Keratinocyte (primary cell): Measurements from ENCODE around the gene ORC2. TPM values are rescaled to one million over a fixed set of nuclear protein-coding genes. Genes with fewer than 3 reads are reported as not detected.

Experiments
- DNase-seq: peaks from one replicate; pipeline ENCODE4 v3.0.0-alpha.2; 2011; ENCODE audit warnings: low read depth, missing footprints, low spot score
- FAIRE-seq: peaks from 2 replicates; lab custom pipeline; 2011; peaks lifted over from hg19 to GRCh38; lab: Jason Lieb, UNC
- H2AFZ ChIP-seq: 2 replicates; pipeline ENCODE4 v1.6.0; 2012; ENCODE audit warnings: low read length, control low read depth, inconsistent platforms; ENCODE audit not compliant: control insufficient read depth
- H3K27ac ChIP-seq: 2 replicates; pipeline ENCODE4 v1.5.1; 2011; ENCODE audit warnings: low read length; ENCODE audit not compliant: control insufficient read depth, insufficient read depth
- H3K27me3 ChIP-seq: 3 replicates; pipeline ENCODE4 v1.6.0; 2011; ENCODE audit warnings: low read length; ENCODE audit not compliant: control insufficient read depth, insufficient read depth; ENCODE audit errors: extremely low read depth
- H3K36me3 ChIP-seq, 2 experiments: 2 replicates in 1 of 2; 3 replicates in 1 of 2; pipeline ENCODE4 v1.5.1; 2011; ENCODE audit warnings: low read length in 2 of 2, mild to moderate bottlenecking in 1 of 2; ENCODE audit not compliant: control insufficient read depth in 2 of 2, insufficient read depth in 2 of 2; ENCODE audit errors: extremely low read depth in 1 of 2
- H3K4me1 ChIP-seq: 3 replicates; pipeline ENCODE4 v1.5.1; 2011; ENCODE audit warnings: low read length; ENCODE audit not compliant: control insufficient read depth, insufficient read depth; ENCODE audit errors: extremely low read depth
- H3K4me2 ChIP-seq: 3 replicates; pipeline ENCODE4 v1.6.0; 2011; ENCODE audit warnings: low read depth, low read length; ENCODE audit not compliant: control insufficient read depth, insufficient read depth; ENCODE audit errors: extremely low read depth
- H3K4me3 ChIP-seq, 3 experiments: fragments of 200-600 bp in 1 of 3; sonication (generic) in 1 of 3; 2 replicates in 2 of 3; 3 replicates in 1 of 3; pipeline ENCODE4 v1.5.1; 2011 to 2016; ENCODE audit warnings: low read length in 3 of 3, mild to moderate bottlenecking in 3 of 3, control low read depth in 2 of 3, inconsistent platforms in 1 of 3, low read depth in 1 of 3, mixed read lengths in 1 of 3, mixed run types in 1 of 3, moderate library complexity in 1 of 3; ENCODE audit not compliant: control insufficient read depth in 2 of 3, insufficient read depth in 2 of 3; ENCODE audit errors: extremely low read depth in 1 of 3
- H3K79me2 ChIP-seq: 2 replicates; pipeline ENCODE4 v1.6.0; 2012; ENCODE audit warnings: low read length; ENCODE audit not compliant: control insufficient read depth, insufficient read depth
- H3K9ac ChIP-seq: 3 replicates; pipeline ENCODE4 v1.6.0; 2011; ENCODE audit warnings: low read length; ENCODE audit not compliant: control insufficient read depth, insufficient read depth; ENCODE audit errors: extremely low read depth
- H3K9me1 ChIP-seq: 3 replicates; pipeline ENCODE4 v1.6.0; 2011; ENCODE audit warnings: low read length; ENCODE audit not compliant: control insufficient read depth, insufficient read depth; ENCODE audit errors: extremely low read depth
- H3K9me3 ChIP-seq: 2 replicates; pipeline ENCODE4 v1.5.1; 2012; ENCODE audit warnings: low read depth, low read length; ENCODE audit not compliant: control insufficient read depth
- H4K20me1 ChIP-seq: 3 replicates; pipeline ENCODE4 v1.6.0; 2011; ENCODE audit warnings: low read length; ENCODE audit not compliant: control insufficient read depth, insufficient read depth; ENCODE audit errors: extremely low read depth
- EZH2 ChIP-seq: IDR thresholded peaks from one replicate; pipeline ENCODE4 v1.6.1; 2012; ENCODE audit warnings: inconsistent platforms, mild to moderate bottlenecking, low read length, moderate library complexity
- dilution Hi-C: fragments of 300-500 bp; cut with MboI; formaldehyde crosslinking; loops from one replicate; pipeline ENCODE4 v1.7.0; 2020; ENCODE audit warnings: low sequenced_read_pairs; ENCODE audit not compliant: extremely low pct_ligation_motif_present
- polyA plus RNA-seq, 5 experiments: library from polyadenylated mRNA; depleted of rRNA in 3 of 5; stranded (reverse) in 3 of 5; stranded (forward) in 1 of 5; unstranded in 1 of 5; fragments of >200 nt; gene quantifications; 1 replicate in 1 of 5; 2 replicates in 3 of 5; 3 replicates in 1 of 5; pipeline versions ENCODE4 v1.2.1 to v1.2.3, GENCODE V29; 2011 to 2012; ENCODE audit warnings: missing spikeins in 2 of 5, low read depth in 1 of 5, low replicate concordance in 1 of 5
- TF ChIP-seq, protein P1 (sequence below), 3 experiments: IDR thresholded peaks in 1 of 3; conservative IDR thresholded peaks in 1 of 3; optimal IDR thresholded peaks in 1 of 3; 2 replicates in 2 of 3; 3 replicates in 1 of 3; pipeline versions ENCODE3 to v1.5.1; 2011; ENCODE audit warnings: low read length in 3 of 3, mild to moderate bottlenecking in 3 of 3, moderate library complexity in 2 of 3, control low read depth in 1 of 3, inconsistent platforms in 1 of 3; ENCODE audit not compliant: insufficient read depth in 2 of 3; ENCODE audit errors: extremely low read depth in 1 of 3

ORC2 gene
- polyA plus RNA-seq, 1 donor (not counting 4 experiments of a cell fraction or from before 2014, with no cell fraction given): 13.5 TPM

DNA sequence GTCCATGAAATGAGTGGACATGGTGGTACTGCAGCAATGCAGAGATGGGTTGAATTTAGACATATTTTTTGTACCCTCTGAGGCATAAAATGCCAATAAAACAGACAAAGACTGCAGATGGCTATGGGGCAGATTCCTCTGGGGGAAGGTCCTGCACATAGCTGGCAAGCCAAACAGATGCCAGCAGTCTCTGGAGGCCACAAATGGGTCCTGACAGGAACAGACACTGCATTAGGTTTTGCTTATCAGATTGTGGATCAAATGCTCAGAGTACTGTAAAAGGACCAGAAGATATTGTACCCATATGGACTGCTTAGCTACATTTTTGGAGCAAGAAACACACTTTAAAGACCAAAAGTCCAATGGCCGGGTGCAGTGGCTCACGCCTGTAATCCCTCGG lies 40.9 kb upstream of the ORC2 start:
- H3K9me1 ChIP-seq: no peaks in the 10 kb centered on the region
- no peak overlapping the region for H3K27ac ChIP-seq
- no peaks in the 10 kb centered on the region for H3K4me1 ChIP-seq
- no peaks in the 10 kb centered on the region for H4K20me1 ChIP-seq
- H3K27me3 ChIP-seq: no peaks in the 10 kb centered on the region
- no peak overlapping the region for H3K9ac ChIP-seq
- no peaks in the 10 kb centered on the region for H3K79me2 ChIP-seq
- H3K36me3 ChIP-seq: peaks cover 2 to 3% of the 10 kb centered on the region in 2 experiments
- DNase-seq: no peak
- no peak overlapping the region for H3K4me3 ChIP-seq
- dilution Hi-C loops: no loop called here
- no peak for FAIRE-seq
- no peaks in the 10 kb centered on the region for H3K9me3 ChIP-seq
- no peak for TF ChIP-seq EZH2
- TF ChIP-seq, protein P1, sequence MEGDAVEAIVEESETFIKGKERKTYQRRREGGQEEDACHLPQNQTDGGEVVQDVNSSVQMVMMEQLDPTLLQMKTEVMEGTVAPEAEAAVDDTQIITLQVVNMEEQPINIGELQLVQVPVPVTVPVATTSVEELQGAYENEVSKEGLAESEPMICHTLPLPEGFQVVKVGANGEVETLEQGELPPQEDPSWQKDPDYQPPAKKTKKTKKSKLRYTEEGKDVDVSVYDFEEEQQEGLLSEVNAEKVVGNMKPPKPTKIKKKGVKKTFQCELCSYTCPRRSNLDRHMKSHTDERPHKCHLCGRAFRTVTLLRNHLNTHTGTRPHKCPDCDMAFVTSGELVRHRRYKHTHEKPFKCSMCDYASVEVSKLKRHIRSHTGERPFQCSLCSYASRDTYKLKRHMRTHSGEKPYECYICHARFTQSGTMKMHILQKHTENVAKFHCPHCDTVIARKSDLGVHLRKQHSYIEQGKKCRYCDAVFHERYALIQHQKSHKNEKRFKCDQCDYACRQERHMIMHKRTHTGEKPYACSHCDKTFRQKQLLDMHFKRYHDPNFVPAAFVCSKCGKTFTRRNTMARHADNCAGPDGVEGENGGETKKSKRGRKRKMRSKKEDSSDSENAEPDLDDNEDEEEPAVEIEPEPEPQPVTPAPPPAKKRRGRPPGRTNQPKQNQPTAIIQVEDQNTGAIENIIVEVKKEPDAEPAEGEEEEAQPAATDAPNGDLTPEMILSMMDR (optimal IDR thresholded peaks at IDR 0.05 in 1 of 3, IDR thresholded peaks at IDR 0.05 in 1 of 3, conservative IDR thresholded peaks at IDR 0.05 in 1 of 3; ENCODE audit: extremely low read depth in 1 of 3, insufficient read depth in 2 of 3, low read length in 3 of 3): no peak
- H2AFZ ChIP-seq: no peak overlapping the region
- H3K4me2 ChIP-seq: no peak overlapping the region

DNA sequence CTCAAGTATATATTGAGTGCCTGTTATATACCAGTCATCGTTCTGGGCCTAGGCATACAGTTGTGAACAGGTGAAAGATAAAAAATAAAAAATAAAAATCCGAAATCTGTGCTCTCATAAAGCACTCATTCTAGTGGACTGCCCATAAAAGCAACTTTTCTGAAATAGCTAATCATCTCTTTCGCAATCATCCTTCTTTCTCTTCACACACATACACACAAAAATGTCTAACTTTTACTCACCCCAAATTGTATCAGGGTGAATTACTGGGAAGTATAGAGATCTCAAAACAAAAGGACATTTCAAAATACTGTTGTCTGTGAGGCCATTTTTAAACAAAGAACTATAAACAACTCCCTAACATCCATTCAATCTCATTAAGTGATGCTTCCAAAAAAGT lies 29.6 kb upstream of the ORC2 start:
- Histone ChIP-seq H3K79me2 (no peaks in the 10 kb centered on the region), H3K9me3 (no peaks in the 10 kb centered on the region), H3K4me1 (no peaks in the 10 kb centered on the region), H3K9me1 (no peaks in the 10 kb centered on the region), H3K9ac (no peak overlapping the region), H3K4me2 (no peak overlapping the region), H2AFZ (no peak overlapping the region), H3K36me3 (peaks cover 9 to 13% of the 10 kb centered on the region in 2 experiments), H3K27ac (no peak overlapping the region), H3K4me3 (no peak overlapping the region), H4K20me1 (no peaks in the 10 kb centered on the region), H3K27me3 (no peaks in the 10 kb centered on the region)
- no peak for DNase-seq
- dilution Hi-C loops: no loop called here
- TF ChIP-seq, protein P1 (optimal IDR thresholded peaks at IDR 0.05 in 1 of 3, IDR thresholded peaks at IDR 0.05 in 1 of 3, conservative IDR thresholded peaks at IDR 0.05 in 1 of 3; ENCODE audit: extremely low read depth in 1 of 3, insufficient read depth in 2 of 3, low read length in 3 of 3): no peak
- TF ChIP-seq EZH2: no peak
- no peak for FAIRE-seq
